ENCODE results near the gene ACTN4.

Gene ACTN4

DNA sequence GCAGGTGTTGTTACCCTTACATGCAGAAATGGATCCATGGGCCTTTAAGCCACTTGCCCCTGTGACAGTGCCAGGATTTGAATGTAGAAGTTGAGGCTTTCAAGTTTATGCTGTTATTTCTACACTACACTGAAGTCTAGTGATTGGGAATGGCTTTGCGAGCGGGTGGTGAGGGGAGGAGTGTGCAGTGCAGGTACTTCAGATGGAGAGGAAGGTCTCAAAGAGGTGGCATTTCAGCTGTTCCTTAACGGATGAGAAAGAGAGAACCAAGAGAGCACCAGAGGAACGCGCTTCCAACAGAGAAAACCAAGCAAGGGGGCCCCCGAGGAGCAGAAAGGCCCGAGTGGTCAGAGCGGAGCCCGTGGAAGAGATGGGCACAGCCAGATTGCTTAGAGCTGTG, 13.3 kb downstream of the ACTN4 start:
- in situ Hi-C loops (cut with HindIII; ENCODE audit: low sequenced_read_pairs): no loop called here

DNA sequence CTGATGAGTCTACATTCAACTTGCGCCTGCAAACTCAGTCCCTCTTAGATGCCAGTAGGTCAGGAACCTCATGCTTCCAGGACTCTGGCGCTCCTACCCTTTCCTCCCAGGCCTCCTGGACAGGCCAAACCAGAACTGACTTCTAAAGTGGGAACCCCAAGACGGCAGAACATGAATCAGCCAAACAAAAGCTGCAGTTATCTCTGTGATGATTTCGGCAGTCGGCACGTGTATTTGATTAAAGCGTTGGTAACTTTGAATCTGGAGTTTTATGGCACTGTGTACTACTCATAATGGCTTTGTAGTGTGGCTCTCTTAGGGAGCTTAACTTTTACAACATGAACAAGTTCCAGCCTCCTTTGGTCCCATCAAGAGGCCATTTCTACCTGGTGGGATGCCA, 13.7 kb downstream of the ACTN4 start:
- in situ Hi-C loops (cut with HindIII; ENCODE audit: low sequenced_read_pairs): no loop called here

DNA sequence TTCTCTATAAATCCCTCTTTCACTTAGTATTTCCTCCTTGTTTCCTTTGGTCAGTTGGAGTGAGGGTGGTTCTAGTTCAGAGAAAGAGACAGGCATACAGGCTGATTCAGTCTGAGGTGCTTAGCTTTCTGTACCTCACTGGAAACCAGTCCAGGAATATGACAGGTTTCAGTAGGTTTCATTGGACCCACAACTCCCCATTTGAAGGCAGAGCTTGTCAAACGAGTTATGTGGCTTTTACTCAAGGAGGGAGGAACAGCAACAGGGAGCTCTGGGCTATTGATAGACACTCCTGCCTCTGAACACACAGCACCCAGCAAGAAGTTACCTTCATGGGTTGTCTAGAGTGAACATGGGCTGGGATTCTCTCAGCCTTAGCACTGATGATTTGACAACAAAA, 14.5 kb downstream of the ACTN4 start:
- in situ Hi-C loops (cut with HindIII; ENCODE audit: low sequenced_read_pairs): no loop called here

DNA sequence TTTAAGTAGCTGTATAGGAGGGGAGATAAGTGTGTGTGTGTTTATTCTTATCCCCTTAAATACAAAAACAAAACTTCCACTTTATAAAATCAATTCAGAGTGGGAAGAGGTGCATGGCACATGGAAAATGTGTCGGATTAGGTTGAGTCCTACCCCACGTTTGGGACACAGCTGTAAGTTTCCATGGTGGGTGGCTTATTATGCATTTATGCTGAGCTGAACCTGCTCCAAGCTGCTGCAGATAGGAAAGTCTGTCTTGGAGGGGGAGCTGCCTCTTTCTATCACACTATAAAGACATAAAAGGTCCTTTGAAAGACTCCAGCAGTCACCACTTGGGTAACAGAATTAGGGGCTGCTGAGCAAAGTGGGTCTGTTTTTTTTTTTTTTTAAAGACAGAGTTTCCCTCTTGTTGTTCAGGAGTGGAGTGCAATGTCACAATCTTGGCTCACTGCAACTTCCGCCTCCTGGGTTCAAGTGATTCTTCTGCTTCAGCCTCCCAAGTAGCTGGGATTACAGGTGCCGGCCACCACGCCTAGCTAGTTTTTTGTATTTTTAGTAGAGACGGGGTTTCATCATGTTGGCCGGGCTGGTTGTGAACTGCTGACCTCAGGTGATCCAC, 15.2 kb downstream of the ACTN4 start:
- in situ Hi-C loops (cut with HindIII; ENCODE audit: low sequenced_read_pairs): no loop called here

DNA sequence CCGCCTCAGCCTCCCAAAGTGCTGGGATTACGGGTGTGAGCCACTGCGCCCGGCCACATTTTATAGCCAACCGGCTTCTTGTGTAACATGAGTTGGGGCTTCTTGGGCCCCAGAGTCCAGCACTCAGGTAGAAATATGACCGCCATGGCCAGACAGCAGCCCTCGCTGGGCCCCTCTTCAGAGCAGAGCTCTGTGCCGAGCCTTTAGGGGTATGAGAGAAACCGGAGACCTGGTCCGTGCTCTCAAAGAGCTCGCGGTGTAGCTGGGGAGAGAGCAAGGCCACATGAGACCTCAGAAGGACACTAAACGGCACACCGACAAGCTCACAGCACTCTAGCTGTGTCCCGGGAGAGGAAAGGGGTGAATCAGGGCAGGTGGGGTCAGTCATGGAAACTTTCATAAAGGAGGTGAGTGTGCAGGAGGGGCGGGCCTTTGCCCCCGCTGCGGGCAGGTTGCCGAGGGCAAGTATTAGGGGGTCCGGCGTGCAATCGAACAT, 15.8 kb downstream of the ACTN4 start:
- in situ Hi-C loops (cut with HindIII; ENCODE audit: low sequenced_read_pairs): no loop called here

DNA sequence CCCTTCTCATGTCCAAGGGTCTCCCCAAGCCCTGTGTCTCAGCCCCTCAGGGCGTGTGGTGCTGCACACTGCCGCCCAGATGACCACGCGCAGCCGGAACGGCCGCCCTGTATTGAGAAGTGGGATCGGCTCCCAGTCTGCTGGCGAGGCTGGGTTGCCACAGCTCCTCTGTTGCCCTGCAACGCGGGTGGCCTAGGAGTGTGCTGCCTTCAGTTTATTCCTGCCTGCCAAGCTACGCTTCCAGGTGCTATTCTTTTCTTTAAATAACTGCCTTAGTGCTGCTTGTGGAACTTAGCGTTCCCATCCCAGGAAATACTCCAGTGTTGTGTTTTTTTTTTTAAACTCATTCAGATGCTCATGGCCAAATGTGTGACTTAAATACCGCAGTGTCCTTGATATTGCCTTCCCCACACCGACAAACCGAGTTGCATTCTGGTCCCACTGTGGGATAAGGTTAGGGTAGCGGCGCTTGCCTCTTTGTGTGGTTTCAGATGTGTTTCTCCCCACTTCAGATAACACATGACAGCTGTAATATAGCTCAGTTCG, 16.6 kb downstream of the ACTN4 start:
- in situ Hi-C loops (cut with HindIII; ENCODE audit: low sequenced_read_pairs): no loop called here

DNA sequence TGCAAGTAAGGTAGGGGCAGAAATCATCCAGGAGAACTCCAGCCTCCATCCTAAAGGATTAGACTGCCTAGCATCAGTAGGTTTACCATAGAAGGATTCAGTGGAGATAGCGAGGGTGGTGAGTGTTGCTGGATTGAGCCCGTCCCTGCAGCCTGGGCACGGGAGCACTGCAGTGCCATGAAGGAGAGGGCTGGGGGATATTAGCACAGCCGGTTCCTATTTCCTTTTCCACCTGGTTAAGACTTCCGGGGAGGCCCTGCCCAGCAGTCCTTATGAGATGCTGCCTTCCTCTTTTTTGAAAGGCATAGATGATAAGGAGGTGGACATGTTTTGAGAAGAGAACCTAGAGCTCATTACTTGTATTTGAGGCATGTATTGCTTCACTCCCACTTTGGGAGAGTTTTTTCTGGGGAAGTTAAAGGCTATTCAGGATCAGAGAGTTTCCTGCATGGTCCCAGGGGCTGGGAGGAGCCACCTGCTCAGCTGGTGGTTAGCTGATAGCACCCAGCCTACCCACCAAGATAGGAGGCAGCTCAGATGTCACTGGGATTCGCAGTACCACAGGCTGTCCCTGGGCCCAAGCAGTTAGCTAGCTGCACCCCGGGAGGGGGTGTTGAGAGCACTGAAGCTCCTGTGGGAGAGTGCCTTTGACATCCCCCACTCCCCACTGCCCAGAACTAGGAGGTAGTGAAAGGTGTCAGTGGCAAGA, 17.2 kb downstream of the ACTN4 start:
- in situ Hi-C loops (cut with HindIII; ENCODE audit: low sequenced_read_pairs): no loop called here

DNA sequence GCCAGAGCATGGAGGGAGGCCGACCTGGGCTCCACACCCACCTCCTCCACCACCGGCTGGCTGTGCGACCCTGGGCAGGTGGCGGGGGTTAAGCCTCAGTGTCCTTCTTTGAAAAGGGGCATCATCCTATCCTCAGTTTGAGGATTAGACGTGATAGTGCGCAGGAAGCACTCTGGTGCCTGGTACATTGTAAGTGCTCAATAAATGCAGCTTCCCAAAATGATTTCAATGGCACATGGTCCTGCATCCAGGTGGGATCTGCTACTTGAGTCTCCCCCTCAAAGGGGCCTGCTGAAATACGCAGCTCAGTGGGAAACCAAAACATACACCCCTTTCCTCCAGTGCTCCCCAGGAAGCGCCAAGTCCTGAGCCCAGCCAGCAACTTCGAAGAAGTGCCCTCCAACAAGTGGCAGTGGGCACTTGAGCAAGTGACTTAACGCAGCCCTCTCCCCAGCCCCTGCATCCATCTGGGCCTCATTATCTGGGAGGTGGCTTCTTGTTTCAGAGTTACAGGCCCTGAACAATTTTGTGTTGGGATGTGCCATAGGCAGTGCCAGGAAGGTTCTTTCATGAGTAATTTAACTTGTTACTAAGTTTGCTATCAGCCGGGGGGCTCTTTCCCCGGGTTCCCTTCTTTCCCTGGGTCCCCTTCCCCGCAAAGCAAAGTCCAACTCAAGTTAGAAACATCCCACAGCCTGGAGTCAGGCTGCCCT, 17.9 kb downstream of the ACTN4 start:
- in situ Hi-C loops (cut with HindIII; ENCODE audit: low sequenced_read_pairs): no loop called here

DNA sequence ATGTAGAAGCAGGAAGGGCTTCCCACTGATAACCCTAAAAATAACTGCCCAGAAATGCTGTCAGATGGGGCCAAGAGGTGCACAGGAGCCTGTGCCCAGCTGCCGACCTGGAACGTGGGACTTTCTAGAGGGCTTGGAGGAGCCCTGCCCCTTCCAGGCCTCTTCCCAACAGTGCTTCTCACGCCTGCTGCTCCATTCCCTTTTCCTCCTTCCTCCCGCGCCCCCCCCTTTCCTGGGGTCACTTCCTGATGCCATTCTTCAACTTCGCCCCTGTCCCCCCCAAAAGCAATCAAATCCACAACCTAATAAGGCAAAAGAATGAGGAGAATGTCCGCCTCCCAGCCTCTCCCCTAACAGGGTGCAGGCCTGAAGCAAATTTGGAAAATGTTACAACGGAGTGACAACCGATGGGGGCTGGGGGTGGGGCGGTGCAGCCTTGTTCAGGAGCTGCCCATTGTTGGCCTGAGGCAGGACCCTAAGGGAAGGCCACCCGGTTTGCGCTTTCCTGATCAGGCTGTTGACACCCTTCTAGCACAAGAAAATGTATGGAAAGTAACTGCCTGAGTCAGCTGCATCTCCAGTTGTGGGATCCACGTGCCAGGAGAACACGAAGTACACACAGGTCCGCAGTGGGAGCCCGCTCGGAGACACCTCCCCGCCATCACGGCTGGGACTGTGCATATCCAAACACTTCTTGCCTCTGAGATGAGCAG, 18.7 kb downstream of the ACTN4 start:
- in situ Hi-C loops (cut with HindIII; ENCODE audit: low sequenced_read_pairs): no loop called here

DNA sequence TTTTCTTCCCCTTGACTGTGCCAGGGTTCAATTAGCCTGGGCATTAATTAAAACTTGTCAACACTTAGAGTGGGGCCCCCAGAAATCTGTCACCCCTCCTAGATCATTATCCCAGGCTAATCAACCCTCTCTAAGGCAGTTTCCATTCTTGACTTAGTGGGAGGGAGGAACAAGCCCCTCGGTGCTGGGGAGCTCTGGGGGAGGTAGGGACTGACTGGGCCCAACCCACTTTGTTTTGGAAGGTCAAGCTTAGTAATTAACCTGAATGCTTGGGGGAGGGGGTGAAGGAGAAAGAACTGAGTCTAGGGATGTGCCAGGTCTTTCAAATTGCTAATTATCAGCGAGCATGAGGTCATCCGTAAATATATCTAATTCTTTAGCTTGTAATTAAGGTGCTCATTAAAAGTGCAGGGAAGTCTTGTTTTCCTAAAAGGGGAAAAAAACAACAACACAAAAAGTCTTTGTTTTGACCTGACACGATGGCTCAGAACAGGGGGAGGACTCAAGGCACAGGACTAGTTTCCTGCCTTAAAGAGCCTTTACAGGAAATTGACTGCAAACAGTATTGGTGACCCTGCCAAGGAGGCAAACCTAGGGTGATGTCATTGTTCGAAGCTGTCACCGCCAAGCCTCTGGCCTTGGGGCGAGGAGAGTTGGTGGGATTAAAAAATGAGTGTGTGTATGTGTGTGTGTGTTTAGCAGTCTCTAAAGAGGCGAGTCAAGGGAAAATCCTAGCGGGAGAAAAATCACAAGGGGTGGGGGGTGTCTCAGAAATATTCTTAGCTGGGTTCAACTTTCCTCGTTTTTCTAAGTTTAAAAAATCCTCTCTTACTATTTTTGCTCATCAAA, 19.4 kb downstream of the ACTN4 start:
- in situ Hi-C loops (cut with HindIII; ENCODE audit: low sequenced_read_pairs): no loop called here

DNA sequence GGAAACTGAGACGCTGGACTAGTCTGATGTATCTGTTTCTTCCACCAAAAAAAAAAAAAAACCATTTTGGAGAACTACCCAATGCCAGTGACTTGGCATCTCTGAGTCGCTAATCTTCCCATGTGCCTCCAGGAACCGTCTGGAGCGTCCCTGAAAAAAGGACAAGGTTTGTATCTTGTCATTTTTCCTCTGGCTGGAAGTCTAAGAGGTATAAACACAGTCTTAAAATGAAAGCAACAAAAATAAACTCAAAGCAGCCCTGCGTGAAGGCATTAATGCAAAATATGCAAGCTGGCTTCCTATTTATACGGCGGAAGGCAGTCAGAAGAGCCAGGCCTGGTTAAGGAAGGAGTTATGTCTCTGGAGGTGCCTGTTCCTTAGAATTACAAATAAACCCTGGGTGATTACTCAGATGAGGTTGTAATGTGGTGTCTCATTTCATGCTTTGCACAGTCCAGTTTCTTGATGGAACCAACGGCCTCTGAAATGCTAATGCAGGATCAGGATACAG, 20.3 kb downstream of the ACTN4 start:
- in situ Hi-C loops (cut with HindIII; ENCODE audit: low sequenced_read_pairs): no loop called here

DNA sequence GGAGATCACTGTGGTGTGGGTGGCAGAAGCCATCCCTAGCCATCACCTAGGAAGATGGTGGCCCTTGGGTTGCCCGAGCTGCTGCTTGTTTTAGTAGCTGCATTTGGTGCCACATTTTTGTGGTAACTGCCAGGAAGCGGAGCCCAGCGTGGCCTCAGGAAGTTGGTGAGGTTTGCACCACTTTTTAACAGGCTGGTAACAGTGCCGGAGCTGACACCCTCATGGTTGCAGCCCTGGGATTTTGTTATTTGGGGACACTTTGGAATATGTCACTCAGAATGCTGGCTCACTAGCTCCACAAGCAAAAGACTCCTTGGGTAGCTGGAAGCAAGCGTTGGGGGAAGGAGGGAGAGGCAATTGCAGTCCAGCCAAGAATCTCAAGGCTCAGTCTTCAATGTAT, 22.1 kb downstream of the ACTN4 start:
- in situ Hi-C loops (cut with HindIII; ENCODE audit: low sequenced_read_pairs): no loop called here

DNA sequence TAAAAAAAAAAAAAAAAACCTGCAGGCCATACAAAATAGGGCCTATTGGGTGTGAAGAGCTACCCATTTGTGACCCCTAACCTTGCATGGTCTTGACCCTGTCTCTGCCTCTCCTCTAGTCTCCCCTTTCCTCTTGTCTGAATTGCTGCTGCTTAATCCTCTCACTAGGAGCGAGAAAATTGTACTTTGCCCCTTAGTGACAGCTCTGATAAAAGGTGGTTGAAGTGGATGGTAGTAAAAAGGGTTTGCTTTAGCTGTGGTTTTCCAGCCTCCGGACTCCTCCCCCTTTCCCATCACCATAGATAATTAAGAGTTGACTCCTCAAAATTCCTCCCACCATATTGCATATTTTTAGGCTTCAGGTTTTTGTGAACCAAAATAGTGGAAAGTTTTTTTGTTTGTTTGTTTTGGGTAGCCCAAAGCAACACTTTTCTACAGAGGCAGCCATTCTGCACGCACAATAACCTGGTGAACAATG, 23.5 kb downstream of the ACTN4 start:
- in situ Hi-C loops (cut with HindIII; ENCODE audit: low sequenced_read_pairs): no loop called here

DNA sequence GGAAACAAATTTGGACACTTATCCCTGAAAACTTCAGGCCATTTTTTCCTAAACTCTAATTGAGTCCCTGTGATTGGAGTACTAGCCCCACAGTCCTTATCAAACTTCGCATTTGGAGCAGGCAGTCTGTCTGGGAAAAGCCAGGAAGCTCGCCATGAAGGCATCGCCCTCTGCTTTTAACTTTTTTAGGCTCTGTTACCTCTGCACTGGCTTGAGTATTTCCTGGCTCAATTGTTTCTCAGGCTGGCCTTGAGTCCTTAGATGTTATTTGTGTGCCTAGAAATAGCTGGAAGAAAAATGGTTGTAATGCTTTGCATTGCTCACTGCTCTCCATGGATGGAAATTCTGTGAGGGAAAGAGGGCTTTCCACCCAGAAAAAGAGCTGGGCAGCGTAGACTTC, 24.2 kb downstream of the ACTN4 start:
- in situ Hi-C loops (cut with HindIII; ENCODE audit: low sequenced_read_pairs): no loop called here

DNA sequence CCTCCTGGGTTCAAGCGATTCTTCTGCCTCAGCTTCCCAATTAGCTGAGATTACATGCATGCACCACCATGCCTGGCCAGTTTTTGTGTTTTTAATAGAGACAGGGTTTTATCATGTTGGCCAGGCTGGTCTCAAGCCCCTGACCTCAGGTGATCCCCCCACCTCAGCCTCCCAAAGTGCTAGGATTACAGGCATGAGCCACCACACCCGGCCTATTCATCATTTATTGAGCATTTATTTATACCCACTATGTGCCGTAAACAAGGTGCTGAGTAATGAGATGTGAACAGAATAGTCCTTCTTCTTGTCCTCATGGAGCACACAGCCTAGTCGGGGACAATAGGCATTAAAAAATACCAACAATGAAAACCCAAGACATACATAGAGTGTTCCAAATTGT, 25.6 kb downstream of the ACTN4 start:
- in situ Hi-C loops (cut with HindIII; ENCODE audit: low sequenced_read_pairs): no loop called here

DNA sequence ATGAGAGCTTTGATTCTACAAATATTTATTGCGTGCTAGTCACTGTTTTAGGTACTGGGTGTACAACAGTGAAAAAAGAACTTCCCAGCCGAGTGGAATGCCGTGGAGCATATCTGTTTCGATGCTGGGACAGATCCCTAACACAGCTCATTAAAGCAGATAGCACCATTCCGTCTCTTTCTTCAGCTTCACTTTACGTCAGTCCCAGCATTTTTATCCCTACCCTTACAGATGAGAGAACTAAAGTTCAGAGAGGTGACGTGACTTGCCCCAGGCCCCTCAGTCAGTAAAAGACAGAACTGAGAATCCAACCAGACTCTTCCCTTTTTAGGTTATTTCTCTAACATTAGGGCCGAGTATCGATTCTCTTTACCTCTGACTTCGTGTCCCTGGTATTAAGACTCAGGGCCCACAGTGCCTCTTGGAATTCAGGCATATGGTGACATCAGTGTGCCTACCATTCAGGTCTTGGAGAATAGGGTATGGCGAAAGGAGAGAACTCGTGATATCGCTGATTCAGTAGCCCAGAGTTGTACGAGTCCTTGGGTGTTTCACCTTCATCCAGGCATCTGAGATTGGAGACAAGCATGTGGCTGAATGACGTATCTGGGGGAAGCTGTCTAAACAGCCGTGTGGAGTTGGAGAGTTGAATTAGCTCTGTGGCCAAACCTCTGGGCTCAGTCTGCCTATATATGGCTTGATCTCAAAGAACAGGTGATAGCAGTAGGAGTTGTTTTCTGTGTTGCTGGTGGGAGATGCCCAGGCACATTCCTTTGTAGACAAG, 27.1 kb downstream of the ACTN4 start:
- in situ Hi-C loops (cut with HindIII; ENCODE audit: low sequenced_read_pairs): no loop called here

DNA sequence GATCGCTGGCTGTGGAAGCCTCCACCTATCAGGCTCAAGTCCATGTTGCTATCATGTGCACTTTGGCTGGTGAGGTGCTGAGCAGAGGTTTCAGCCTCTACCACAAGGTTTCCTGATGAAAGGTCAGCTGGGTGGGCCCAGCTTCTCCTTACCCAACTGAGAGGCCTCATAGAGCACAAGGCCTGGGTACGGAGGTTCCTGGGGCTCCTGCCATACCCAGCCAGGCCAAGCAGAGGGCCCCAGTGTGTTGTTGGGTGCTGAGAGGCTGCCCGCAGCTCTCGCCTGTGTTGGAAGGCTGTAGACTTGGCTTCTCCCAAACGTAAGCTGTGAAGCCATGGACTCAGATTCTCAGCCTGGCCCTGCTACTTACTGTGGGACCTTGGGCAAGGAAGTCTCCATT, 28.2 kb downstream of the ACTN4 start:
- in situ Hi-C loops (cut with HindIII; ENCODE audit: low sequenced_read_pairs): no loop called here

DNA sequence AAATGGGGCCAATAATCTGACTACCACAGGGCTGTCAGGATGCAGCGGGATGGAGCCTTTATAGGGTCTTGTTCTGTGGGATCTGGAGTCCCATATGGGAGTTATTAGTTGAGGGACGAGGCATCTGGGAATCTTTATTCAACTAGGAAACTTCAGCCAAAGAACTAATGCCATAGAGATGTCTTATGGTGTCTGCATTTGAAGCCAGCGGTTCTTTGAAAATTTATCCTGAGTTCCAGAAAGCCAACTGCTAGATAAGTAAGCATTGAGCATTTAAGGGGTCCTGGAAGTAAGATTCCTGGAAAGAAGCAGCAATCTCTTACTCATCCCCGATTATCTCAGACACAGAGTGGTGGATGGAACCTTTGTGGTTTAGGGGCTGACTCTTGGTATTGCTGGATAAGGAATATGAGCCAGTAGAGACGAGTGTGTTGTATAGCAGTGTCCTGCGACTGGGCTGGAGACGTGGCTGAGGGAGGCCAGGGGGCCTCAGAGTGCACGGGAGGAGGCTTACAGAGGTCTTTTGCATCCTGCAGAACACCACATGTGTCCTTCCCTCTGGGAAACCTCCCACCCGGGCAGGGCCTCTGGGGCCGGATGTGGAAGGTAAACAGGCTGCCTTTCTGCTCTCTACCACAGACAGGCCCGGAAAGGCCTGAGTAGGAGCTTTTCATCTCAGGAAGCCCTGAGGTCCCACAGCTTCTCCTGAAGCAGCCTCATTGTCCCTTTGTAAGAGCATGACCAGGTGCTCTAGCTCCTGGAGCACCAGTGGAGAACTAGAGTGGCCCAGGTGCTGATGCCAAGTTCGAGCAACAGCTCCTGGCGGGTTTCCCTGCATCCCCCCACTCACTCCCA, 28.8 kb downstream of the ACTN4 start:
- in situ Hi-C loops (cut with HindIII; ENCODE audit: low sequenced_read_pairs): no loop called here

All from DLD1 (cell line).